GM23248 (cell line): ENCODE results near the gene GDI1. TPM values are rescaled to one million over a fixed set of nuclear protein-coding genes. Genes with fewer than 3 reads are reported as not detected.

Experiments
- DNase-seq: peaks from one replicate; pipeline ENCODE4 v3.0.0-alpha.2; 2015
- H2AFZ ChIP-seq: fragments of 200-600 bp; sonication (generic); 2 replicates; pipeline ENCODE4 v1.6.1; 2016; ENCODE audit warnings: antibody characterized with exemption
- H3F3A ChIP-seq: fragments of 200-600 bp; sonication (generic); 2 replicates; pipeline ENCODE4 v1.6.1; 2016; ENCODE audit warnings: mild to moderate bottlenecking, antibody characterized with exemption, mixed run types; ENCODE audit not compliant: insufficient read depth
- H3K27ac ChIP-seq: fragments of 200-600 bp; sonication (generic); 2 replicates; pipeline ENCODE4 v1.5.1; 2016; ENCODE audit warnings: mild to moderate bottlenecking
- H3K27me3 ChIP-seq: fragments of 200-600 bp; sonication (generic); replicated peaks from 2 replicates; pipeline ENCODE4 v1.6.1; 2016; ENCODE audit warnings: mild to moderate bottlenecking; ENCODE audit not compliant: insufficient read depth
- H3K36me3 ChIP-seq: fragments of 200-600 bp; sonication (generic); 2 replicates; pipeline ENCODE4 v1.6.1; 2016; ENCODE audit warnings: low read depth, mild to moderate bottlenecking
- H3K4me1 ChIP-seq: fragments of 200-600 bp; sonication (generic); 2 replicates; pipeline ENCODE4 v1.6.1; 2016; ENCODE audit warnings: mild to moderate bottlenecking; ENCODE audit not compliant: insufficient read depth
- H3K4me2 ChIP-seq: fragments of 200-600 bp; sonication (generic); one replicate; pipeline ENCODE4 v1.6.1; 2016; ENCODE audit warnings: mild to moderate bottlenecking; ENCODE audit not compliant: unreplicated experiment
- H3K4me3 ChIP-seq: fragments of 200-600 bp; sonication (generic); 2 replicates; pipeline ENCODE4 v1.5.1; 2016; ENCODE audit warnings: mild to moderate bottlenecking
- H3K79me2 ChIP-seq: fragments of 200-600 bp; sonication (generic); 2 replicates; pipeline ENCODE4 v1.6.1; 2016; ENCODE audit warnings: mild to moderate bottlenecking; ENCODE audit not compliant: insufficient read depth
- H3K9ac ChIP-seq: fragments of 200-600 bp; sonication (generic); 2 replicates; pipeline ENCODE4 v1.6.1; 2016; ENCODE audit warnings: mild to moderate bottlenecking
- H3K9me2 ChIP-seq: fragments of 200-600 bp; sonication (generic); 2 replicates; pipeline ENCODE4 v1.6.1; 2016; ENCODE audit warnings: mixed run types, mild to moderate bottlenecking, moderate library complexity; ENCODE audit not compliant: insufficient read depth
- H3K9me3 ChIP-seq: fragments of 200-600 bp; sonication (generic); one replicate; pipeline ENCODE4 v1.6.1; 2017; ENCODE audit warnings: low read depth
- H4K20me1 ChIP-seq: fragments of 200-600 bp; sonication (generic); 2 replicates; pipeline ENCODE4 v1.6.0; 2016; ENCODE audit not compliant: insufficient read depth
- EZH2 ChIP-seq: fragments of 200-600 bp; sonication (generic); IDR thresholded peaks from 2 replicates; pipeline ENCODE4 v1.6.1; 2018; ENCODE audit warnings: antibody characterized with exemption, mild to moderate bottlenecking; ENCODE audit not compliant: insufficient read depth, poor library complexity, severe bottlenecking
- EZH2phosphoT487 ChIP-seq: fragments of 200-600 bp; sonication (generic); IDR thresholded peaks from 2 replicates; pipeline ENCODE4 v1.6.1; 2018; ENCODE audit warnings: antibody characterized with exemption, moderate library complexity, mild to moderate bottlenecking, low read depth; ENCODE audit not compliant: insufficient read depth
- WGBS, 2 experiments: methylation state at CpG; one replicate each; pipeline ENCODE4 v1.1.6; 2015 to 2017; ENCODE audit warnings: low lambda C conversion rate in 2 of 2, low coverage in 1 of 2; ENCODE audit errors: missing lambda C conversion rate in 2 of 2; 5-methylcytosine and 5-hydroxymethylcytosine counted together
- in situ Hi-C: fragments of 300-500 bp; cut with MboI; formaldehyde crosslinking; loops from 2 replicates; pipeline ENCODE4 v1.15.0; 2020
- polyA plus RNA-seq: library from polyadenylated mRNA; unstranded; fragments of >200 nt; fragmentation: Nextera tagmentation; extraction: Ambion mirVana; gene quantifications from 2 replicates; pipeline ENCODE4 v1.2.1, GENCODE V29; 2016
- total RNA-seq: library from RNA; depleted of rRNA; stranded (reverse); fragments of >200 nt; shearing (Covaris generic); gene quantifications from 2 replicates; pipeline ENCODE4 v1.2.3, GENCODE V29; 2014

The GDI1 gene
- total and polyA plus RNA-seq, 2 experiments from 2014 or later, result 87.1 to 196 TPM

- DNase-seq, result no peak
- WGBS, 2 experiments, result 67 to 77% methylated on average over 3 to 12 of the region's 12 CpGs
- peaks cover 5% of the 10 kb centered on the region; the same call in 1 of the 2 replicates for H3K4me1 ChIP-seq
- H3K4me2 ChIP-seq, result no peak overlapping the region
- no peaks in the 10 kb centered on the region for H3K27me3 ChIP-seq
- no peak overlapping the region for H2AFZ ChIP-seq
- H3K4me3 ChIP-seq, result no peak overlapping the region
- H3K9me3 ChIP-seq, result no peaks in the 10 kb centered on the region
- TF ChIP-seq EZH2 (no peak), EZH2phosphoT487 (no peak)
- in situ Hi-C loops, result no loop called here
- H3K79me2 ChIP-seq, result peaks cover 48% of the 10 kb centered on the region
- H3K9me2 ChIP-seq, result no peaks in the 10 kb centered on the region
- H4K20me1 ChIP-seq, result no peaks in the 10 kb centered on the region
- no peak overlapping the region for H3K27ac ChIP-seq
- H3K36me3 ChIP-seq, result no peaks in the 10 kb centered on the region
- H3K9ac ChIP-seq, result no peak overlapping the region
- H3F3A ChIP-seq, result no peaks in the 10 kb centered on the region; the same call in 1 of the 2 replicates
Observed at GRCh38 chrX:154446430-154446829, 9.5 kb downstream of the GDI1 start.

GRCh38 chrX:154448484-154448883 lies 11.5 kb downstream of the GDI1 start:
- H3K9ac ChIP-seq, result no peak overlapping the region
- no peak overlapping the region for H2AFZ ChIP-seq
- H3K9me3 ChIP-seq, result no peaks in the 10 kb centered on the region
- no peak overlapping the region for H3K4me2 ChIP-seq
- H3K27me3 ChIP-seq, result no peaks in the 10 kb centered on the region
- H4K20me1 ChIP-seq, result no peaks in the 10 kb centered on the region
- TF ChIP-seq EZH2 (no peak), EZH2phosphoT487 (no peak)
- in situ Hi-C loops, result no loop called here
- peaks cover 39% of the 10 kb centered on the region for H3K79me2 ChIP-seq
- 93 to 94% methylated on average over 9 to 14 of the region's 14 CpGs for WGBS, 2 experiments
- H3K4me1 ChIP-seq, result peaks cover 5% of the 10 kb centered on the region; the same call in 1 of the 2 replicates
- H3K27ac ChIP-seq, result no peak overlapping the region
- DNase-seq, result no peak
- H3F3A ChIP-seq, result no peaks in the 10 kb centered on the region; the same call in 1 of the 2 replicates
- no peak overlapping the region for H3K4me3 ChIP-seq
- no peaks in the 10 kb centered on the region for H3K9me2 ChIP-seq
- no peaks in the 10 kb centered on the region for H3K36me3 ChIP-seq

- no peaks in the 10 kb centered on the region for H3K9me3 ChIP-seq
- H4K20me1 ChIP-seq, result no peaks in the 10 kb centered on the region
- peaks cover 5% of the 10 kb centered on the region; the same call in 1 of the 2 replicates for H3K4me1 ChIP-seq
- no peaks in the 10 kb centered on the region for H3K9me2 ChIP-seq
- in situ Hi-C loops, result no loop called here
- no peaks in the 10 kb centered on the region for H3F3A ChIP-seq
- H3K79me2 ChIP-seq, result peaks cover 35% of the 10 kb centered on the region
- H3K9ac ChIP-seq, result no peak overlapping the region
- 97 to 100% methylated on average over 5 to 18 of the region's 18 CpGs for WGBS, 2 experiments
- H3K27me3 ChIP-seq, result no peaks in the 10 kb centered on the region
- H3K4me2 ChIP-seq, result no peak overlapping the region
- DNase-seq, result no peak
- no peak overlapping the region for H2AFZ ChIP-seq
- no peak overlapping the region for H3K4me3 ChIP-seq
- no peaks in the 10 kb centered on the region for H3K36me3 ChIP-seq
- TF ChIP-seq EZH2 (no peak), EZH2phosphoT487 (no peak)
- no peak overlapping the region for H3K27ac ChIP-seq
Observed at GRCh38 chrX:154449618-154450017, 12.7 kb downstream of the GDI1 start.

GRCh38 chrX:154450312-154450711 lies 13.4 kb downstream of the GDI1 start:
- TF ChIP-seq EZH2phosphoT487 (no peak), EZH2 (no peak)
- H3F3A ChIP-seq, result no peaks in the 10 kb centered on the region
- peaks cover 3% of the 10 kb centered on the region; the same call in 1 of the 2 replicates for H3K4me1 ChIP-seq
- no peak overlapping the region for H3K27ac ChIP-seq
- no peaks in the 10 kb centered on the region for H3K9me3 ChIP-seq
- H4K20me1 ChIP-seq, result no peaks in the 10 kb centered on the region
- H3K9ac ChIP-seq, result no peak overlapping the region
- no peaks in the 10 kb centered on the region for H3K36me3 ChIP-seq
- H3K4me3 ChIP-seq, result no peak overlapping the region
- in situ Hi-C loops, result no loop called here
- 86 to 97% methylated on average over 8 to 14 of the region's 17 CpGs for WGBS, 2 experiments
- H3K79me2 ChIP-seq, result peaks cover 28% of the 10 kb centered on the region
- H3K9me2 ChIP-seq, result no peaks in the 10 kb centered on the region
- no peaks in the 10 kb centered on the region for H3K27me3 ChIP-seq
- no peak for DNase-seq
- no peak overlapping the region for H2AFZ ChIP-seq
- no peak overlapping the region for H3K4me2 ChIP-seq

- H3K4me1 ChIP-seq, result no peaks in the 10 kb centered on the region
- TF ChIP-seq EZH2phosphoT487 (no peak), EZH2 (no peak)
- no peak for DNase-seq
- H3K27ac ChIP-seq, result no peak overlapping the region
- no peak overlapping the region for H2AFZ ChIP-seq
- no peaks in the 10 kb centered on the region for H4K20me1 ChIP-seq
- no peaks in the 10 kb centered on the region for H3K9me3 ChIP-seq
- in situ Hi-C loops, result no loop called here
- no peak overlapping the region for H3K4me2 ChIP-seq
- H3K9ac ChIP-seq, result no peak overlapping the region
- H3K36me3 ChIP-seq, result no peaks in the 10 kb centered on the region
- WGBS, 2 experiments, result 89 to 94% methylated on average over 9 of the region's 9 CpGs
- no peaks in the 10 kb centered on the region for H3F3A ChIP-seq
- no peaks in the 10 kb centered on the region for H3K27me3 ChIP-seq
- no peak overlapping the region for H3K4me3 ChIP-seq
- peaks cover 3% of the 10 kb centered on the region; the same call in 1 of the 2 replicates for H3K79me2 ChIP-seq
- no peaks in the 10 kb centered on the region for H3K9me2 ChIP-seq
Observed at GRCh38 chrX:154452823-154453222, 15.9 kb downstream of the GDI1 start.
